ENCODE measurements around the gene GNGT2. TPM values are rescaled to one million over a fixed set of nuclear protein-coding genes. Genes with fewer than 3 reads are reported as not detected.

The GNGT2 gene
- total RNA-seq, 1 donor from 2014 or later: not detected

GRCh38 chr17:49197346-49197998, 12.9 kb downstream of the GNGT2 start:
- no peak for TF ChIP-seq CTCF (IDR thresholded peaks at IDR 0.05; ENCODE audit: insufficient read depth, low read length, severe bottlenecking)
- peak; percentile 18 for DNase-seq (ENCODE audit: low read depth)
- FAIRE-seq: no peak

GRCh38 chr17:49196520-49196919, 13.9 kb downstream of the GNGT2 start:
- FAIRE-seq (no peak), DNase-seq (ENCODE audit: low read depth) (no peak)
- Histone ChIP-seq H3K27me3 (ENCODE audit: control insufficient read depth, insufficient read depth, low read length) (peaks cover 1% of the 10 kb centered on the region), H3K36me3 (ENCODE audit: control insufficient read depth, insufficient read depth, low read length) (no peaks in the 10 kb centered on the region), H3K4me3 (ENCODE audit: low read depth, low read length) (no peak overlapping the region)
- no peak for TF ChIP-seq CTCF (IDR thresholded peaks at IDR 0.05; ENCODE audit: insufficient read depth, low read length, severe bottlenecking)

More at GRCh38 chr17:49197346-49197998, 12.9 kb downstream of the GNGT2 start:
- peaks cover 1% of the 10 kb centered on the region for H3K27me3 ChIP-seq (ENCODE audit: control insufficient read depth, insufficient read depth, low read length)
- H3K4me3 ChIP-seq (ENCODE audit: low read depth, low read length): no peak overlapping the region
- H3K36me3 ChIP-seq (ENCODE audit: control insufficient read depth, insufficient read depth, low read length): no peaks in the 10 kb centered on the region

- Histone ChIP-seq H3K36me3 (ENCODE audit: control insufficient read depth, insufficient read depth, low read length) (no peaks in the 10 kb centered on the region), H3K27me3 (ENCODE audit: control insufficient read depth, insufficient read depth, low read length) (peaks cover 1% of the 10 kb centered on the region), H3K4me3 (ENCODE audit: low read depth, low read length) (no peak overlapping the region)
- no peak for FAIRE-seq
- no peak for TF ChIP-seq CTCF (IDR thresholded peaks at IDR 0.05; ENCODE audit: insufficient read depth, low read length, severe bottlenecking)
- no peak for DNase-seq (ENCODE audit: low read depth)
Measured at GRCh38 chr17:49195751-49196150, 14.6 kb downstream of the GNGT2 start.

- Histone ChIP-seq H3K27me3 (ENCODE audit: control insufficient read depth, insufficient read depth, low read length) (no peaks in the 10 kb centered on the region), H3K36me3 (ENCODE audit: control insufficient read depth, insufficient read depth, low read length) (no peaks in the 10 kb centered on the region), H3K4me3 (ENCODE audit: low read depth, low read length) (no peak overlapping the region)
- FAIRE-seq (no peak), DNase-seq (ENCODE audit: low read depth) (no peak)
- no peak for TF ChIP-seq CTCF (IDR thresholded peaks at IDR 0.05; ENCODE audit: insufficient read depth, low read length, severe bottlenecking)
Measured at GRCh38 chr17:49194297-49194607, 16.1 kb downstream of the GNGT2 start.

- H3K36me3 ChIP-seq (ENCODE audit: control insufficient read depth, insufficient read depth, low read length): no peaks in the 10 kb centered on the region
- FAIRE-seq (no peak), DNase-seq (ENCODE audit: low read depth) (peak; percentile 53)
- H3K27me3 ChIP-seq (ENCODE audit: control insufficient read depth, insufficient read depth, low read length): no peaks in the 10 kb centered on the region
- H3K4me3 ChIP-seq (ENCODE audit: low read depth, low read length): peak overlapping the region; percentile 70
- TF ChIP-seq CTCF (IDR thresholded peaks at IDR 0.05; ENCODE audit: insufficient read depth, low read length, severe bottlenecking): no peak
Measured at GRCh38 chr17:49193513-49194296, 16.7 kb downstream of the GNGT2 start.

All from bronchial epithelial cell (primary cell).